ENCODE measurements around the gene AMOT.
A peak's percentile ranks its signal among the peaks of the same experiment; 100 is the strongest.

The AMOT gene

DNA sequence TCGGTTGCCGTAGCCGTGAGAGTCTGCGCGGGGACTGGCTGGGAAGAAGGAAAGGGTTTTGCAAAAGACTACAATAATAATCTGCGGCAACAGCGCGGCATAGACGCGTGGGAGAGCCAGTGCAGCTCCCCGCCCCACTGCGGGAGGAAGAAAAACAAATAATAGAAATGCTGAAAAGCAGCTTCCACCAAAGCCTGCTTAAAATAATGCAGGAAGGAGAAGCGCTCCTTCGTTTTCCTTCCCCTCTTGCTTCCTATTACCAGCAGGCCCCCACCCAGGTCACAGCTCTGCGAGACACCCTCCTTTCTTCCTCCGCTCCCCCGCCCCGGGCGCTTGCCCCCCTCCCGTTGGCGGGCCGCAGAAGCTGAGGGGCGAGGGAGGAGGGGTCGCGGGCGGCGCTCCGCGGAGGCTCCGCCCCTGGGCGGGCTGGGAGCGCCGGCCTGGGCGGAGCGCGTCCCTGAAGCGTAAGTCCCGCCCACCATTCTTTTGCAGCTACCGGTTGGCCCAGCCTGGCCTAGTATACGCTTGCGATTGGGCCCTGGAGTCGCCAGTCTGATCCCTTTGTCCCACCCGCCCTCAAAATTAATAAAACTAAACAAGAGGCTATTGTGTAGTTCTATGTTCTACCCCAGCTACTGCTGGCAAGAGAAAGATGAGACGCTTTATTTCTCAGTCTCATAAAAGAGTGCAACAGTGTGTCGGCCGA lies 636 bp upstream of the AMOT start:
- peak in 3 of 4 experiments; percentile 41 to 56 (median 55) for DNase-seq (ENCODE audit: low read depth in 4 of 4, low spot score in 1 of 4)

DNA sequence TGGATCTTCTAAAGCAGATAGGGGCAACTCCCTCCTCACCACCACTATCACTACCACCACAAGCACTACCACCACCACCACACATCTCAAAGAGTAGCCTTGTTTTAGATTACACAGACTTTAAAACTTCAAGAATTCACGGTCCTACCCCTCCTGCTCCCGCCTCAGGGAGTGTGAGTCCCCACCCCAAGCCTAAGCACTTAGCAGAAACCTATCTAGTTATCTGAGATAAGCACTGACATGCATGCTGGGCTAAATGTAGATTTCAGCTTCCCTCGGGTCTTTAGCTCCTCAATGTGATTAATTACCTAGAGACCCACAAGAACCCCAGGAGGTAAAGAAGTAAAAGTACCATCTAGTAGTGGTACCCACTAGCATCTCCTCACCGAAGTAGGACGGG lies 775 bp downstream of the AMOT start:
- no peak for DNase-seq (ENCODE audit: low read depth in 4 of 4, low spot score in 1 of 4)

DNA sequence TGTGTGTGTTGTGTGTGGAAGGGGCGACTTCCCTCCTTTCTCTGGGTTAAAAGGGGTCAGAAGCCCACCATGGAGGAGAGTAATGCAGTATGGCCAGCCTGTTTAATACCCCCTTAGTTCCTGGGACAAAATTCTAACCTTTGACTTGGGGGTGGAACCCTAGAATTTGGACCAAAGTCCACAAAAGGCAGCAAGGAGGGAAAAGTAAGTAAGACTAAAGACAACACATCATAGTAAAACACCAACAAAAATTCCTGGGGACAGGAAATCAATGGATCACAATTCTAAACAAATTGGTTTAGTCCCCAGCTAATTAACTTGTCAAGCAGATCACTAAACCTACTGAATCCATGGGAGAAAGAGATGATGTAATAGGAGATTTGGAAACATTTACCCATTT lies 3.1 kb downstream of the AMOT start:
- no peak for DNase-seq (ENCODE audit: low read depth in 4 of 4, low spot score in 1 of 4)

DNA sequence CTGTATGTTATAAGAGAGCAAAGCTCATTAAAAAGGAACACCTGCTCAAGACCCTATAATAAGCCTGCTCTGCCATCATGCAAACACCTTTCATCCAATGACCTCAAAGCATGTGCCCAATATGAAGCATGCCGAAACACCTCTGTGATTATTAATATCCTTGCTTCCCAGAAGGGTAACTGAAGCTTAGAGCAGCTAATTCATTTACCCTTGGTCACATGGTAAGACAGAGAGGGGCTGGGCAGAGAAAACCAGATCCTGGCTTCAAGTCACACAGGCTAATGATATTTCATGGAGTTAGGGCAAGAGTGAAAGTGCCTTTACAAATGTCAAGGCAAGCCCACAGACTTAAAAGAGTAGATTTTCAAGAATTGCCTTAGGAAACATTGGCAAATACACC lies 5.6 kb downstream of the AMOT start:
- DNase-seq (ENCODE audit: low read depth in 4 of 4, low spot score in 1 of 4) = no peak

DNA sequence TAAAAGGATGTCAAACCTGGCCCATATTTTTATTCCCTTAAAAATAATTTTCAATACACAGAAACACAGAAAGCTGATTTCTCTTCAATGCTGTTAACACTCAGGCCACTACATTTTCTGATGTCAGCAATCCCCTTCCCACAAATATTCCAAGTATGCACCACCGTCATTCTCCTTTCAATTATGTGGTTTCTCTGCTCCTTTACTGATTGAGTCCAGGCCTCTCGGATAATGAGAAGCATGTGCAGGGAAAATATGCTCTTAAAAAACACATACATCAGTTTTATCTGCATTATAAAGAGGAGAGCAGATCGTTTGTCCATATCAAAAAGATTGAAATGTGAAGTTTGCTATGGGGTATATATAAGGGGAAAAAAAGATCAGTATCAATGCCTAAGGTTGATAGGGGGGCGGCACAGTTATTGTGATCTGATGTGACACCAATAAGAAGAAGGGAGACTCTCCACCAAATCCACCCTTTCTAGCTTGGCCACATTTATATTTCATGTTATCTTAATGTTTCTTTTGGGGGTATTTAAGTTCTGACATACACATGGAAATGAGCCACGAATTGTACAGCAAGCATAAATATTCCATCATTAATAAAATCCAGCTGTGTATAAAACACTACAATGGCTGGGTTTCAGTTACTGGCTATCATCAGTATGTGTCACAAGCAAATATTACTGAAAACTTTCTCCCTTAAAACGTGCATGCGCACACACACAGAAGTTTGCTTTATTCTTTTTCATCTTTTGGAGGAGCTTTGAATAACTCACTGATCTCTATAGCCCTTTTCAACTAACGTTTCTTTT lies 6.4 kb downstream of the AMOT start:
- DNase-seq (ENCODE audit: low read depth in 4 of 4, low spot score in 1 of 4) = no peak

DNA sequence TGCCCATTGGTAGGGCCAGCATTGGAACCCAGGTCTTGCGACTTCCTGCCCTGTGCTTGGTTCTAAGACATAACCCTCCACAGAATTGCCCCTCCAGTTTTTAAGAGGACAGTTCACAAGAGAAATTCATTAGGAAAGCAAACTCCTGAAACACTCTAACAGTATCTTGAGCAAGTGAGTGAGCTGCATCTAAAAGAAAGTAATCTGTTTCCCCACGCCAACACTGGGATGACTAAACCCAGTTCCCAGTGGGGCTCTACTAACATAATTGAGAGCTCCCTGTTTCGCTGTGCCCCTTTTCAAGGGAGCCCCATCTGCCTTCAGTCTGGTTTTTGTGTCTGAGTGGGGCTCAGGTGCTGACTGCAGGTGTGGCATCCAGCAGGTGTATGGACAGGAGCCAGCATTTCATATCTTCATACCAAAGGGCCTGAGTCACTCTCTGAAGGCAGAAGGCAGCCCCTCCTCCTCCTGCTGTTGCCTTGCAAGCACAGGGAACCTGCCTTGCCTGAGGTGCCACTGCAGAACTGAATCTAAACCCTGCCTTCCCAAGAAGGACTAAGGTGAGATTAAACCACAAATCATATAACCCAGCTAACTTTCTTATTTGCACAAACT lies 8.0 kb downstream of the AMOT start:
- no peak for DNase-seq (ENCODE audit: low read depth in 4 of 4, low spot score in 1 of 4)

DNA sequence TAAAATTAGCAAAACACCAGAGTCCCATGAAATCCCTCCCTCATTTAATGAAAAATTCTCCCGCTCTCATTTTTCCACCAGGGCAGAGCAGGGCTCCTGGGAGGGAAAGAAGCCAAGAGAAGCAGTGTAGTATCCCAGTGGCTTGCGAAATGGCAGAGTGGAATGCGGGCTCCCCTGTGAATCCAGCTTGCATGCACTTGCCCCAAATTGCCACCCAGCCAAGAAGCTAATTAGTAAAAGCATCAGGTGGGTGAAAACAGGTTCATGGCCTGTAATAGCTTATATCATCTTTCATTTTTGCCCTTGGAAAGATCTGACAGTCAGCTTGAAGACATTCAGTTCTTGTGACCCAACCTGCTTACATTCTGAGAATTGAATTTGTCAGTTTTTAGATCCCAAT lies 10.1 kb downstream of the AMOT start:
- no peak for DNase-seq (ENCODE audit: low read depth in 4 of 4, low spot score in 1 of 4)

DNA sequence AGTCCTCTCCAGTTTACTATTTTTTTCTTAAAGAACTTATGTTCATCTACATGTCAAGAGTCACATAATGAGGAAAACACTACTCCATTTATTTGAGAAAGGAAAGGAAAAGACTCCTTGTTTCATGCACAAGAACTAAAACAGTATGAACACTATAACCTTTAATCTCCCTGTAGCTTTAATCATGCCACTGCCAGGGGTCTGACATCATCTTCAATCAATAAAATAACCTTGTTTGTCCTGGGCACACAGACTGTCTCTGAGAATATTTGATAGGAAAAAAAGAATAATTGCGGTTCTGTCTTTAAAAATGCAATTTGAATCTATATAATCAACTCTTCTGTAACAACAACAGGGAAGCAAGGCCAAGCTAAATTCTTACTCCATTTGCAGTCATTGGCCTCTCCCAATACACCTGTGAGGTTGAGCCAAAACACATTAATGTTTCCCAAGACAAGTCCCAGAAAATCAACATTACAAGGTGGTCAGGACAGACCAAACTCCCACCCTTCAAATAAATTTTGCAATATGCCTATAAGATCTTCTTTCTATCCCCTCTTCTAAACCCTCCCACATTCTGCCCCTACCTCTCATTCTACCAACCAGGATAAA lies 13.2 kb downstream of the AMOT start:
- DNase-seq (ENCODE audit: low read depth in 4 of 4, low spot score in 1 of 4) = no peak

DNA sequence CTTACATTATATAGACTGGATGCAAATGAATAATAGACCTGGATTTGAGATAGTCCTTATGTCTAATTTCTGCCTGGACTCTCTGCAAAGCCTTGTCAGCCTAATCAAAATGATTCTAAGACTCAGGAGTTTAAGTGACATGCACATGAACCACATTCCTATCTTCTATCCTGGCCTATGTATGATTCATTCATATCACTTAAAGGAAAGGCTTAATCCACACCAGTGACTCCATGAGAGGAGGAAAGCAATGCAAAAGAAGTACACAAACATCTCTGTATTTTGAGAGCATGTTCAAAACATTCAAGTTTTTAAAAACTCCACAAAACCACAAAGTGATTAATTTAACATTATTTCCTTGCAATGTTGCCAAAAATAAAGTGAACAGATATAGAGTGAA lies 14.6 kb downstream of the AMOT start:
- no peak for DNase-seq (ENCODE audit: low read depth in 4 of 4, low spot score in 1 of 4)

DNA sequence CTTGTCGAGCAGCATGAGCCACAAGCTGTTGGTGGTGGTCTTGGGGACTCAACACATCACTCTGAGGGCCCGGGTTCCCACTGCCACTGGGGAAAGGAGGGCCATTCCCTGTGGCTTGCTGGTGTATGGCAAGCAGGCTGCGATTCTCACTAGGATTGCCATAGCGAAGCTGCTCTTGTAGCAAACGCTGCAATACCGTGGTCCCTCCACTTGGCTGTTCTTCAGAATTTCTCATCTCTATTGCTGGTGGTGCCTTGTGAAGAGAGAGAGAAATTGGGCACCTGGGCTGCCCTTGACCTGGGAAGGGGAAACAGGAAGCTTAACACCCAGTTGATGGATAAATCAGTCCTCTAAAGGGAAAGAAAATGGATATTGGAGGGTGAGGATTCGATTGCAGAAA lies 17.7 kb downstream of the AMOT start:
- DNase-seq (ENCODE audit: low read depth in 4 of 4, low spot score in 1 of 4) = no peak

DNA sequence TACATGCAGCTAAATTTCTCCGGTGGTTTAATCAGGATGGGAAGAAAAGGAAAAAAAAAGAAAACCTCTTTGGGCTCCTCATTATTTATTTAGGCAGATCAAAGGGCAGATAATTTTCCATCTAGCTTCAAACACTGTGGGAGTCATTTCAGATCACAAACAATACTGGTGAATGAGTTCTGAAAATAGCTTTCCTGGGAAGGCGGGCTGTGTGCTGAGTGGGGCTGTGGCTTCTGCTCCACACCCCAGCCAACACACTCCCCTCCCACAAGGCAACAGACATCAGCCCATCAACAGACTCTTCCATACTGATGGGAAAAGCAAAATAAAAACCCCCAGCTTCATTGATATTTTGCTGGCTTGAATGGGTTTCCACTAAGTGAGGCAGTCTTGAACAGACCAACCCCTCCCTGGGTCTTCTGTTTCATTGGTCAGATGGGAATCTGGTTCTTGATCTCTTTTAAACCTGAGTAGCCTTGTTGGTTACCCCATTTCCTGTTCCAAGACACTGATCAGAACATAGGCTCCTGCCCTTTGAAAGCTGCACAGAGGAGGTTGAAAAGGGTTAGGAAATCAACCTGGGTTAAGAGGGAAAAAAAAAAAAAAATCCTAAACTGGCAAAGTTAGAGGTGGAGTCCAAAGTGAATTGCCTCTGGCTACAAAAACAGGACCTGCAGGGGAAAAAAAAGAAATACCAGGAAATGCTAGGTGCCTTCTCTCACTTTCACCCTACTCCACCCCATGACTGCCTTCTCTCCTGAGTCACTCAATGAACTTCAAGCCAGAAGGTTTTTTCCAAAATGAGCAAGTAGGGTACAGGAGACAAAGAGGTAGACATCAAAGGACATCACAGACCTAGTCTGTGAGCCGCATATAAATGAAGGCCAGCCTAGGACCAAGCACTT lies 20.0 kb downstream of the AMOT start:
- DNase-seq (ENCODE audit: low read depth in 4 of 4, low spot score in 1 of 4) = no peak

DNA sequence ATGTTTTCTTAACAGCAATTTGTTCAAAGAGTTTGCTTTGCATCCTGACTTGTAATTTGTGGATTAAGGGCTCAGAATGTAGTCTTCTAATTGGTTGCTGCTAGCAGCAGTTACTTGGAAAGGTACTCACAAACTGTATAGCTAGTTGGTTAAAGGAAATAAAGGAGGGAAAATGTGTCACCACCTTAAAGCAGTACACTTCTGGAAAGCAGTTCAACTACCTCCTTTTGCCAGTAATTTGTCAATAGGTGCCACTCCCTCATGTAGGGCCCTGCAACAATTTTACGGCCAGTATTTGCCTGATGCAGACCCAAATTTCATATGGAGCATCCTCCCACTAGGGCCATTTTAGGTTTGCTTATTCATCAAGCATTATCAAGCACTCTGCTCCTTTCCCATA lies 20.8 kb downstream of the AMOT start:
- DNase-seq (ENCODE audit: low read depth in 4 of 4, low spot score in 1 of 4) = no peak

DNA sequence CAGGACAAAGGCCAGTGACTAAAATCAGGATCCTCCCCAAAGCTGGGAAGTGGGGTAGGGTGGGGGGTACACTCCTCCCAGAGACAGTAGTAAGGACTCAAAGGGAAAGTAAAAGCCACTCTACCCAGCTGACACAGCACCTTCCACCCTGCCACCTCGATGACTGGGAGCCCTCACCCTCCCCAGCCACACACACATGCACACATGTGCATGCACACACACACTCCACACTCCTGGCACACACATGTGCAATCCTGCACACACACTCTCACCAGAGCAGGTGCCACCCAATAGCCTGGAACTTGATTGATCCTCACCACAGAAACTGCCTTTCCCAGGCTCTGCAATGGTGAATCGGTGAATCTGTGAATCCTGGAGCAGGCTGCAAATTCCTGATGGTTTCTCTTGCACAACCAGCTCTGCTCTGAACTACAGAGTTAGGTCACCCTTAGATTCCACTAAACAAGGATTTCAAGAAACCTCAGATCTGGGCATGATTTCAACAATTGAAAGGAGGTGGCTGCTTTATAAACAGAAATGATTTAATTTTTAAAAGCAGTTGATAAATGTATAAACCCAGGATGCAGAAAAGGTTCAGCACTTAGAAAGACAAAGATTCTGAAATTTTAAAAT lies 21.5 kb downstream of the AMOT start:
- DNase-seq (ENCODE audit: low read depth in 4 of 4, low spot score in 1 of 4) = no peak

DNA sequence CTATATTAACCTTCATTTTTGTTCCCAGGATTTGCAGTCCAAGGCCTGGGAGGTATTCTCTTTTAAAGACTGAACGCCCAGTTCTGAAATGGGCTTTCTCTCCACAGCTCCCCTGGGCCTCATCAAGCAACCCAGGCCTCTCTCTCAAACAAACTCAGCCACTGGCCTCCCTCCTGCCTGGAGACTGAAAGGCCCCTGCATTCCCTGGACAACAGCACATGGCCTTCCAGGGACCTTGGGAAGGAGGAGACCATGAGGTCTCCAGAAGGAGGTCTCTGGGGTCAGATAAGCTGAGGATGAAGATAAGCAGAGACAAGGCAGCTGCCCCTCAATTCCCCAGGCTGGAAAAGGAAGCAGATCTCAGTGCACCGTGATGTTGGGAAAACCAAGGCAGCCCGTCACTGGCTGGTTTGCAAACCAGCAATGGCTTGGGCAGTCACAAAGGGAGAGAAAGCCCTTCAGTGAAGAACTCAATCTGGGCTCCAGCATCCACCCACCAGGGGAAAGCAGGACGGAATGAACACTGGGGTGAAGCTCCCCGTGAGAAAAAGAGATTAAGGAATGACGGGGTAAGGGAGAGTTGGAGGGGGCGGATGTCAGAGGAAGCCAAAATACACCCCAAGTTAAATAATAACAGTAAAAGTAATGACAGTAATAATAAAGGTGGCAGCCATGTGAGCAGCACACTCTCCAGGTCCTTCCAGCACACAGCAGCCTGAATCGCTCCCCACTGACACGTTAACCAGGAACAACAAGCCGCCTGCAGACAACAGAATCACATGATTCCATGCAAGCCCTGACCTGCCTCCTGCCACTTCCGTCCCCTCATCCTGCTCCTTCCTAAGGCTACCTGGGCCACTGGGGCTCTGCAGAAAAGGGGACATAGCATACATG lies 22.3 kb downstream of the AMOT start:
- DNase-seq (ENCODE audit: low read depth in 4 of 4, low spot score in 1 of 4) = no peak

DNA sequence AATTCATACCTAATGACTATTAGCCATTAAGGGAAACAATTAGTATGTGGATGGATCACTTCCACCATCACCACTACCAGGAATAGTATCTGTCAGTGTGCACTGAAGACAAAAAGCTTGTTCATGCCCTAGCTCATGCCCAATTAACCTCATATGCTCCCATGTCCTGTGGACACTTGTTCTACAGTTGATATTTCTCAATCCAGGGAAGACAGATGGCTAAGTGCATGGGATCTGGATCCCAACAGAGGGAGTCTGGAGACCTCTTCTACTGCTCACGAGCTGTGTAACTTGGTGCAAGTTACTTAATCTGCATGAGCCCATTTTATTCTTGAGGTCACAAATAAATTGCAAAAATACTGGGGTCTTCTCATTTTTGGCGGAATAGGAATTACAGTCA lies 23.7 kb downstream of the AMOT start:
- DNase-seq (ENCODE audit: low read depth in 4 of 4, low spot score in 1 of 4) = no peak

DNA sequence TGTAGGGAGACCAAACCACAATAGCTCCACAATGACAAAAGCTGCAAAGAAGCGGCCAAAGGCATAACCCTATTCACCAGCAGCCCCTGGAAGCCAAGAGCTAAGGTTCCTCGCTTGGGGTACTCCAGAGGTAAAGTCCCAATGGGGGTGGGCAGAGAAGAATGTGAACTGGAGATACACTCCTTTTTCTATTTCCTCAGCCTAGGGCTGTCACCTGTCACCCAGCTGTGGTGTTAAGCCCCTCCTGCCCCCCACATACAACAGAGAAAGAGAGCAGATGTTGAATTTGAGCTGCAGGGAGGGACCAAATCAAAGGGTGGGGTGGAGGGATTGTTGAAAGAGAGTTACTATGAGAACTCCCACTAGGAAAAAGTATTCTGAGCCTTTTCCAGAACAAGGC lies 26.1 kb downstream of the AMOT start:
- DNase-seq (ENCODE audit: low read depth in 4 of 4, low spot score in 1 of 4) = no peak

DNA sequence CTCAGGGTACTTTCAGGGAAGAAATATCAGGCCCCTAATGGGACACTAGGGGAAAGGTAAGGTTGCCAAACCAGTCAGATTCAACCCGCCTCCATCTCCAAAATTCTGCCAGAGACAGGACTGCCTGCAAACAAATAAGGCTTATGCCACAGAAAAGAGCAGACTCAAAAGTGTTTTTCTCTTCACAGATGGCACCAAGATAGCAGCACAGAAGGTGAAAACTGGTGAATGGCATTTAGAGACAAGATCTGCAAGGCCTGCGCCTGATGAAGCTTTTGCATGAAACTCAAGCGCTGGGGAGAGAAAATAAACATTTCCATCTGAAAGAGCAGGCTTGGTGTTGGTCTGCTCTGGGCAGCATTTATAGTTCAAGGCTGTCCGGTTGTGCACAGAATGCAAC lies 27.9 kb downstream of the AMOT start:
- no peak for DNase-seq (ENCODE audit: low read depth in 4 of 4, low spot score in 1 of 4)

DNA sequence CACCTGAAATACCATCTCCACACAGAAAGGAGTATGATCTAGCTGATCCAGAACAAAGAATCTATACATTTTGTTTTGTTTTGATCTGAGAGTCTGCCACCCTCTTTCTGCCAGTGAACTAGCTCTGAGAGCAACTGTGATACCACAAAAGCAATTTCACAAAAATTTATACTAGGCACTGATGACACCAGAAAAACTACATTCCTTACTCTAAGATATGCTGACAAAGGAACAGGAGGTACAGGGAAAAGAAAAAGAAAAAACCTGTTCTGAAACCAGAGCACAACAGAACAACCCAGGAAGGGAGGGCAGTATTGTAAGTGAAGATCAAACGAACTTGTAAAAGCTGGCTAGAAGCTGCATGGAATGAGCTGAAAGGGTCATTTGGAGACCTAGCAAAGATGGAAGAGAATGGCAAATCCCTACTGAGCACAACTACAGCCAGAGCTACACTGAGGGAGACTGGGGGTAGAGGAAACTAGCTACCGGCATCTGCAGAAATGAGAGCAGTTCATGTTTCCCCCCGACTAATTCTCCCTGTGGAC lies 31.9 kb downstream of the AMOT start:
- DNase-seq (ENCODE audit: low read depth in 4 of 4, low spot score in 1 of 4) = no peak

DNA sequence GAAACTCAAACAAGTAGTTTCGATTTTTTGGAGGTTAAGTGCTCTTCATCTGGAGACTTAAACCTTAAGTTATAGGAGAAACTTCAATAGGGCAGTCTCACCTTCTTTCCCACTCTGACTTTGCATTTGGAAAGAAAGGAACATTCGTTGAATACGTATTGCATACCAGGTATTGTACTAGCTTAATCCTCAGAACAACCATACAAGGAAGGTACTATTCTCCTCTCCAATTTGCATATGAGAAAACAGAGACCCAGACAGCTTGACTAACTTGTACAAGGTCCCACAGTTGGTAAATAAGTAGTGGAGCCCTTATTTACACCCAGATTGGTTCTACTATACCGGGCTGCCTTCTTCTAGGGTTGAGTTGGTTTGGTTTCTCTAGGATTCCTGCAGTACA lies 32.6 kb downstream of the AMOT start:
- DNase-seq (ENCODE audit: low read depth in 4 of 4, low spot score in 1 of 4) = no peak

Data from stimulated activated CD4-positive, alpha-beta T cell treated with anti-CD3 and anti-CD28 coated beads, Interleukin-1b, Interleukin-23, amount 100 ng/mL, for 24 hours (primary cell).